PC-9 (cell line): ENCODE results near the gene RAB40AL.

Experiments
- EZH2 ChIP-seq: fragments of 200-600 bp; sonication (generic); IDR thresholded peaks from 2 replicates; pipeline ENCODE4 v1.8.0; 2017; ENCODE audit warnings: antibody characterized with exemption, low read depth
- TF ChIP-seq, protein P1 (sequence below): fragments of 200-600 bp; sonication (generic); conservative IDR thresholded peaks from 2 replicates; pipeline ENCODE4 v1.6.1; 2017; ENCODE audit warnings: mixed run types, antibody characterized with exemption, mild to moderate bottlenecking, moderate library complexity

DNA sequence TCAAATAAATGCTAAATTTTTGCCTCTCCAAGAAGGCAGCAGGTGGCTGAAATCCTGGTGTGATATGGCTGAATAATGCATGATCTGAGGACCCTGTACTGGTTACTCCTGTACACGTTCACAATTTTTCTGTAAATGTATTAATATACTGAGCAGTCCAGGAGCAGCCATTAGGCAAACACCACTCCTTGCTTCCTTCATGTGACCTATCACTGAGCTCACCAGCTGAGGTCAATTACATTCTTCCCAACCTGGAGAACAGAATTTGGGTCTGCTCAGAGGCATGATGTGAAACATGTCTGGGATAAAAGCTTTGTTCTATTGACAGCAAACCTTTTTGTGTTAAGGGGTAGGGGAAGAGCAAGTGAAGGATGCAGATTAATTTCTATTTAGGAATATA is 26.9 kb downstream of the RAB40AL start:
- TF ChIP-seq, protein P1, sequence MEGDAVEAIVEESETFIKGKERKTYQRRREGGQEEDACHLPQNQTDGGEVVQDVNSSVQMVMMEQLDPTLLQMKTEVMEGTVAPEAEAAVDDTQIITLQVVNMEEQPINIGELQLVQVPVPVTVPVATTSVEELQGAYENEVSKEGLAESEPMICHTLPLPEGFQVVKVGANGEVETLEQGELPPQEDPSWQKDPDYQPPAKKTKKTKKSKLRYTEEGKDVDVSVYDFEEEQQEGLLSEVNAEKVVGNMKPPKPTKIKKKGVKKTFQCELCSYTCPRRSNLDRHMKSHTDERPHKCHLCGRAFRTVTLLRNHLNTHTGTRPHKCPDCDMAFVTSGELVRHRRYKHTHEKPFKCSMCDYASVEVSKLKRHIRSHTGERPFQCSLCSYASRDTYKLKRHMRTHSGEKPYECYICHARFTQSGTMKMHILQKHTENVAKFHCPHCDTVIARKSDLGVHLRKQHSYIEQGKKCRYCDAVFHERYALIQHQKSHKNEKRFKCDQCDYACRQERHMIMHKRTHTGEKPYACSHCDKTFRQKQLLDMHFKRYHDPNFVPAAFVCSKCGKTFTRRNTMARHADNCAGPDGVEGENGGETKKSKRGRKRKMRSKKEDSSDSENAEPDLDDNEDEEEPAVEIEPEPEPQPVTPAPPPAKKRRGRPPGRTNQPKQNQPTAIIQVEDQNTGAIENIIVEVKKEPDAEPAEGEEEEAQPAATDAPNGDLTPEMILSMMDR, result no peak
- TF ChIP-seq EZH2, result no peak
